ENCODE measurements around the gene EGFLAM.

The EGFLAM gene

GRCh38 chr5:38471709-38472108 is 213.3 kb downstream of the EGFLAM start:
- DNase-seq (ENCODE audit: low spot score) = no peak

GRCh38 chr5:38472541-38472940 is 214.2 kb downstream of the EGFLAM start:
- no peak for DNase-seq (ENCODE audit: low spot score)

- no peak for DNase-seq (ENCODE audit: low spot score)
Observed at GRCh38 chr5:38473008-38473407, 214.6 kb downstream of the EGFLAM start.

GRCh38 chr5:38478166-38478565 is 219.8 kb downstream of the EGFLAM start:
- DNase-seq (ENCODE audit: low spot score) = no peak

GRCh38 chr5:38478878-38479277 is 220.5 kb downstream of the EGFLAM start:
- DNase-seq (ENCODE audit: low spot score) = no peak

- no peak for DNase-seq (ENCODE audit: low spot score)
Observed at GRCh38 chr5:38479315-38479904, 221.1 kb downstream of the EGFLAM start.

- DNase-seq (ENCODE audit: low spot score) = no peak
Observed at GRCh38 chr5:38483805-38484398, 225.5 kb downstream of the EGFLAM start.

GRCh38 chr5:38494175-38494574 is 235.8 kb downstream of the EGFLAM start:
- DNase-seq (ENCODE audit: low spot score) = no peak

GRCh38 chr5:38494763-38495162 is 236.4 kb downstream of the EGFLAM start:
- DNase-seq (ENCODE audit: low spot score) = no peak

GRCh38 chr5:38497946-38498345 is 239.6 kb downstream of the EGFLAM start:
- DNase-seq (ENCODE audit: low spot score) = no peak

- DNase-seq (ENCODE audit: low spot score) = peak; percentile 19
Observed at GRCh38 chr5:38500573-38501260, 242.4 kb downstream of the EGFLAM start.

- DNase-seq (ENCODE audit: low spot score) = no peak
Observed at GRCh38 chr5:38506302-38506701, 247.9 kb downstream of the EGFLAM start.

GRCh38 chr5:38509185-38509584 is 250.8 kb downstream of the EGFLAM start:
- DNase-seq (ENCODE audit: low spot score) = peak; percentile 36
